PC-3 (cell line): Measurements from ENCODE around the gene DOC2A.

Source experiments
- EZH2 ChIP-seq: fragments of 300-600 bp; sonication (generic); IDR thresholded peaks from one replicate; pipeline ENCODE4 v1.6.1; 2017; ENCODE audit warnings: antibody characterized with exemption, mild to moderate bottlenecking, low read length; ENCODE audit not compliant: unreplicated experiment
- EZH2phosphoT487 ChIP-seq: fragments of 300-600 bp; sonication (generic); IDR thresholded peaks from 2 replicates; pipeline ENCODE4 v1.6.1; 2018; ENCODE audit warnings: mild to moderate bottlenecking, antibody characterized with exemption, low read length, borderline replicate concordance
- TF ChIP-seq, protein P1 (sequence below): fragments of 300-600 bp; sonication (generic); conservative IDR thresholded peaks from 2 replicates; pipeline ENCODE4 v1.5.1; 2017; ENCODE audit warnings: antibody characterized with exemption, low read depth, mild to moderate bottlenecking, low read length

GRCh38 chr16:30009085-30009862 is 1.6 kb downstream of the DOC2A start:
- TF ChIP-seq, protein P1, sequence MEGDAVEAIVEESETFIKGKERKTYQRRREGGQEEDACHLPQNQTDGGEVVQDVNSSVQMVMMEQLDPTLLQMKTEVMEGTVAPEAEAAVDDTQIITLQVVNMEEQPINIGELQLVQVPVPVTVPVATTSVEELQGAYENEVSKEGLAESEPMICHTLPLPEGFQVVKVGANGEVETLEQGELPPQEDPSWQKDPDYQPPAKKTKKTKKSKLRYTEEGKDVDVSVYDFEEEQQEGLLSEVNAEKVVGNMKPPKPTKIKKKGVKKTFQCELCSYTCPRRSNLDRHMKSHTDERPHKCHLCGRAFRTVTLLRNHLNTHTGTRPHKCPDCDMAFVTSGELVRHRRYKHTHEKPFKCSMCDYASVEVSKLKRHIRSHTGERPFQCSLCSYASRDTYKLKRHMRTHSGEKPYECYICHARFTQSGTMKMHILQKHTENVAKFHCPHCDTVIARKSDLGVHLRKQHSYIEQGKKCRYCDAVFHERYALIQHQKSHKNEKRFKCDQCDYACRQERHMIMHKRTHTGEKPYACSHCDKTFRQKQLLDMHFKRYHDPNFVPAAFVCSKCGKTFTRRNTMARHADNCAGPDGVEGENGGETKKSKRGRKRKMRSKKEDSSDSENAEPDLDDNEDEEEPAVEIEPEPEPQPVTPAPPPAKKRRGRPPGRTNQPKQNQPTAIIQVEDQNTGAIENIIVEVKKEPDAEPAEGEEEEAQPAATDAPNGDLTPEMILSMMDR: no peak
- TF ChIP-seq EZH2: no peak
- TF ChIP-seq EZH2phosphoT487: no peak
